Natural killer cell (primary cell): ENCODE data around the gene GALNT1. TPM values are rescaled to one million over a fixed set of nuclear protein-coding genes. Genes with fewer than 3 reads are reported as not detected.

Source experiments
- ATAC-seq, 3 donors: fragments of 150-1000 bp in 2 of 3; fragments of 200-7000 bp in 1 of 3; cut with Tn5 transposase; 1 replicate in 1 of 3; 2 replicates in 2 of 3; pipeline ENCODE4 v1.10.0; 2021; ENCODE audit warnings: mild to moderate bottlenecking in 2 of 3, moderate library complexity in 2 of 3
- DNase-seq, 2 donors: peaks; one replicate each; pipeline versions ENCODE4 v3.0.0 to v3.0.0-alpha.2; 2013 to 2021; ENCODE audit warnings: mixed read lengths in 1 of 2
- H3K27ac ChIP-seq: one replicate; pipeline ENCODE4 v1.5.1; 2013; ENCODE audit warnings: mild to moderate bottlenecking, low read length
- H3K27me3 ChIP-seq: one replicate; pipeline ENCODE4 v1.6.1; 2013; ENCODE audit warnings: low read length; ENCODE audit not compliant: control insufficient read depth, insufficient read depth
- H3K36me3 ChIP-seq: one replicate; pipeline ENCODE4 v1.6.1; 2013; ENCODE audit warnings: low read length; ENCODE audit not compliant: control insufficient read depth, insufficient read depth
- H3K4me1 ChIP-seq: one replicate; pipeline ENCODE4 v1.6.1; 2013; ENCODE audit warnings: low read length; ENCODE audit not compliant: control insufficient read depth, insufficient read depth
- H3K4me3 ChIP-seq: one replicate; pipeline ENCODE4 v1.5.1; 2013; ENCODE audit warnings: low read length
- H3K9me3 ChIP-seq: one replicate; pipeline ENCODE4 v1.6.1; 2013; ENCODE audit warnings: low read length; ENCODE audit not compliant: control insufficient read depth, insufficient read depth
- H3K27ac Mint-ChIP-seq, 2 donors: one replicate each; pipeline ENCODE4 v1.8.0; 2022; ENCODE audit warnings: mild to moderate bottlenecking in 2 of 2, mixed read lengths in 2 of 2, moderate library complexity in 1 of 2
- H3K27me3 Mint-ChIP-seq, 2 donors: one replicate each; pipeline ENCODE4 v1.8.0; 2022; ENCODE audit warnings: low read depth in 2 of 2, mixed read lengths in 2 of 2
- H3K36me3 Mint-ChIP-seq: one replicate; pipeline ENCODE4 v1.8.0; 2022; ENCODE audit warnings: mixed read lengths
- H3K4me1 Mint-ChIP-seq, 2 donors: one replicate each; pipeline ENCODE4 v1.8.0; 2022; ENCODE audit warnings: mixed read lengths in 2 of 2
- H3K4me3 Mint-ChIP-seq: one replicate; pipeline ENCODE4 v1.8.0; 2022; ENCODE audit warnings: mild to moderate bottlenecking, moderate library complexity, mixed read lengths
- H3K9me3 Mint-ChIP-seq, 2 donors: one replicate each; pipeline ENCODE4 v1.8.0; 2022; ENCODE audit warnings: mixed read lengths in 2 of 2
- WGBS: methylation state at CpG from one replicate; pipeline ENCODE4 v1.1.7; 2013; ENCODE audit warnings: missing lambda C conversion rate; ENCODE audit not compliant: insufficient coverage; 5-methylcytosine and 5-hydroxymethylcytosine counted together
- intact Hi-C: fragments of 100-400 bp; cut with micrococcal nuclease; formaldehyde crosslinking; loops from one replicate; pipeline ENCODE4 v1.14.2; 2022
- total RNA-seq, 4 donors: library from RNA; stranded (reverse); fragments of 120-200 nt in 1 of 4; gene quantifications; one replicate each; pipeline versions ENCODE4 v1.2.3 to v1.2.4, GENCODE V29; 2013 to 2022
- TF ChIP-seq, protein P1 (sequence below): fragments of 200-600 bp; IDR thresholded peaks from one replicate; pipeline ENCODE4 v1.8.0; 2022; ENCODE audit warnings: antibody characterized with exemption

The GALNT1 gene
- total RNA-seq, 3 donors from 2014 or later (not counting 1 experiment from before 2014, with no cell fraction given), result 49.2 to 57.1 (median 50.0) TPM

DNA sequence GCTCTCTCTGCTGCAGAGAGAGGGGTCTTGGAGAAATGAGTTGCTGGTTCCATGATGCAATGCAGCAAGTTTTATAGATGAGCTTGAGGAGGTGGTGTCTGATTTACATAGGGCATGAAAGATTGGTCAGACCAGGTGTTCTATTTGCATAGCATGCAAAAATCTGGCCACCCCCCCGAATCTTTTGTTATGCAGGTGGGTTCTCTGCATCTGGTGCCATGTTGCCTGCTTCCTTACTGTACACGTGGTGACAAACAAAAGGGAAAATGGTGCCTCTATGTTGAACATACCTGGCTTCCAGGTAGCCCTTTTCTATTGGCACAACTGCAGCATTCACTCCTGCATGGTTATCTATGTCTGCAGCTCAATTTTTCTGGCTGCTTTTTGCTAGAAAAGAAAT is 169.4 kb downstream of the GALNT1 start:
- H3K27ac Mint-ChIP-seq, result no peak overlapping the region
- no peaks in the 10 kb centered on the region for H3K36me3 Mint-ChIP-seq
- Histone ChIP-seq H3K4me3 (no peak overlapping the region), H3K9me3 (no peaks in the 10 kb centered on the region), H3K36me3 (no peaks in the 10 kb centered on the region), H3K27ac (no peak overlapping the region), H3K4me1 (peaks cover 9% of the 10 kb centered on the region), H3K27me3 (no peaks in the 10 kb centered on the region)
- DNase-seq (no peak), ATAC-seq (no peak)
- H3K9me3 Mint-ChIP-seq, result no peaks in the 10 kb centered on the region
- WGBS, result 78% methylated on average over 2 of the region's 2 CpGs
- H3K27me3 Mint-ChIP-seq, result no peaks in the 10 kb centered on the region
- H3K4me1 Mint-ChIP-seq, result peaks cover 7 to 14% of the 10 kb centered on the region in 2 donors
- TF ChIP-seq, protein P1, sequence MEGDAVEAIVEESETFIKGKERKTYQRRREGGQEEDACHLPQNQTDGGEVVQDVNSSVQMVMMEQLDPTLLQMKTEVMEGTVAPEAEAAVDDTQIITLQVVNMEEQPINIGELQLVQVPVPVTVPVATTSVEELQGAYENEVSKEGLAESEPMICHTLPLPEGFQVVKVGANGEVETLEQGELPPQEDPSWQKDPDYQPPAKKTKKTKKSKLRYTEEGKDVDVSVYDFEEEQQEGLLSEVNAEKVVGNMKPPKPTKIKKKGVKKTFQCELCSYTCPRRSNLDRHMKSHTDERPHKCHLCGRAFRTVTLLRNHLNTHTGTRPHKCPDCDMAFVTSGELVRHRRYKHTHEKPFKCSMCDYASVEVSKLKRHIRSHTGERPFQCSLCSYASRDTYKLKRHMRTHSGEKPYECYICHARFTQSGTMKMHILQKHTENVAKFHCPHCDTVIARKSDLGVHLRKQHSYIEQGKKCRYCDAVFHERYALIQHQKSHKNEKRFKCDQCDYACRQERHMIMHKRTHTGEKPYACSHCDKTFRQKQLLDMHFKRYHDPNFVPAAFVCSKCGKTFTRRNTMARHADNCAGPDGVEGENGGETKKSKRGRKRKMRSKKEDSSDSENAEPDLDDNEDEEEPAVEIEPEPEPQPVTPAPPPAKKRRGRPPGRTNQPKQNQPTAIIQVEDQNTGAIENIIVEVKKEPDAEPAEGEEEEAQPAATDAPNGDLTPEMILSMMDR, result no peak
- intact Hi-C loops, result no loop called here
- no peak overlapping the region for H3K4me3 Mint-ChIP-seq

DNA sequence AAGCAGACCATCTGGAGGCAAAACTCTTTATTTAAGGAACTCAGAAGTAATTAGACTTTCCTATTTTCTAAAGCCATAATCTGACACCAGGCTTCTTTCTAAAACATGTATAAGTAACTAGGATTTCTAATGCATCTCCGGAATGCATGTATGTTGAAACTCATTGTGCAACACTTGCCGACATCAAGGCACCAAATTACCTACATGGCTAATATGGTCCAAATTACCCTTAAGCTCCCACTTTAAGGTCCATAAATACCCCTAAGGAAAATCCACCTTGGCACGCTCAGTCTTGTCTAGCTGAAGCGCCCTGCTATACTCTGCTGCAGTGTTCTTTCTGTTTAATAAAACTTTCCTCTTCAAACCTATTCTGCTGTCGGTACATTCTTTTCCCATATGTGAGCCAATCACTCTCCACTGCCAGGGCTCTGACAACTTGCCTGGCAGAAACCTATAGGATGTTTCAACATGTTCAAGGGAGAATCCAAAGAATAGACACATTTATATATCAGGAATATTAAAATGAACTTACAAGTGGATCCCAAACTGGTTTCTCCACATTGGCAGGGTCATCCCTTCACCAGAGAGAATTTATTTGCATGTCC is 171.9 kb downstream of the GALNT1 start:
- Histone ChIP-seq H3K4me3 (no peak overlapping the region), H3K27ac (no peak overlapping the region), H3K9me3 (no peaks in the 10 kb centered on the region), H3K4me1 (peaks cover under 1% of the 10 kb centered on the region), H3K36me3 (no peaks in the 10 kb centered on the region), H3K27me3 (no peaks in the 10 kb centered on the region)
- ATAC-seq (no peak), DNase-seq (no peak)
- WGBS, result 82% methylated on average over 5 of the region's 5 CpGs
- no peak overlapping the region for H3K27ac Mint-ChIP-seq
- no peaks in the 10 kb centered on the region for H3K36me3 Mint-ChIP-seq
- H3K4me3 Mint-ChIP-seq, result no peak overlapping the region
- intact Hi-C loops, result no loop called here
- no peaks in the 10 kb centered on the region for H3K9me3 Mint-ChIP-seq
- H3K4me1 Mint-ChIP-seq, result peaks cover under 1 to 3% of the 10 kb centered on the region in 2 donors
- TF ChIP-seq, protein P1, result no peak
- H3K27me3 Mint-ChIP-seq, result peaks cover 11 to 16% of the 10 kb centered on the region in 2 donors

DNA sequence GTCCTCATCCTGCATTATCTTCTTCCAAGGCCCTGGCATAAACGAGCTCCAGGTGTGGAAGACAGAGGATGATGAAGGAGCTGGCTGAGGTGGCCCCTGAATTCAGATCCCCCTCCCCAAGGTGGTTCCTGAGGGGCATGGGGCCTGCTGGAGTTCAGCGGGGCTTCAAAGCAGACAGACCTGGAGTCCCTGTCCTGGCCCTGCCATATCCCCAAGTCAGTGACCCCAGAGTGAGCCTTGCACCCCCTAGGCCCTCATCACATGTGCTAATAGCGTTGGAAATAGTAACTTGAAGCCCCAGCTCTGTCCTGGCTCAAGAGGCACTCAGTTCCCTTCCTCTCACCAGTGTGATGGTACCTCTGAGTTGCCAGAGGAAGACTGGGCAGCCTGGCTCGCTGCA is 172.9 kb downstream of the GALNT1 start:
- Mint-ChIP-seq H3K4me1 (no peaks in the 10 kb centered on the region), H3K9me3 (no peaks in the 10 kb centered on the region), H3K36me3 (no peaks in the 10 kb centered on the region), H3K27me3 (peaks cover 11 to 22% of the 10 kb centered on the region in 2 donors), H3K4me3 (no peak overlapping the region), H3K27ac (no peak overlapping the region)
- Histone ChIP-seq H3K9me3 (no peaks in the 10 kb centered on the region), H3K4me1 (no peaks in the 10 kb centered on the region), H3K27ac (no peak overlapping the region), H3K4me3 (no peak overlapping the region), H3K27me3 (no peaks in the 10 kb centered on the region), H3K36me3 (no peaks in the 10 kb centered on the region)
- 73% methylated on average over 4 of the region's 4 CpGs for WGBS
- no peak for DNase-seq
- no peak for ATAC-seq
- intact Hi-C loops, result no loop called here
- TF ChIP-seq, protein P1, result no peak

DNA sequence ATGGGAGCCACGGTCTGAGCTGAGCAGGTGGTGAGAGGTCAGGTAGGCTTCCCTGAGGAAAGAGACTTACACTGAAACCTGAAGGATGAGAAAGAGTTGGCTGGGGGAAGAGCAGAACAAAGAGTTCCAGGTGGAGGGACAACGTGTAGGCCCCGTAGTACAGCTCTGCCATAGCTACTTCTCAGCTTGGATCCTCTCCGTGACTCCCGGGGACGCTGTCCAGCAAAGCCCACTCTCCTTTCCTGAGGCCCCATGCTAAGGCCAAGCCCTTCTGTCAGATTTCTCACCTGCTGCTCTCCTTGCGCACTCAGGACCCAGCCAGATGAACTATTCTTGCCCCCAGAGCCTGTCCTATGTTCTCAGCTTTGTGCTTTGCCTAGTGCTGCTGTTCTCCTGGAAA is 173.8 kb downstream of the GALNT1 start:
- H3K4me1 Mint-ChIP-seq, result no peaks in the 10 kb centered on the region
- DNase-seq (no peak), ATAC-seq (no peak)
- no peaks in the 10 kb centered on the region for H3K36me3 ChIP-seq
- H3K4me3 Mint-ChIP-seq, result no peak overlapping the region
- peaks cover 17 to 31% of the 10 kb centered on the region in 2 donors for H3K27me3 Mint-ChIP-seq
- H3K9me3 ChIP-seq, result no peaks in the 10 kb centered on the region
- TF ChIP-seq, protein P1, result no peak
- no peaks in the 10 kb centered on the region for H3K27me3 ChIP-seq
- H3K27ac ChIP-seq, result no peak overlapping the region
- no peaks in the 10 kb centered on the region for H3K9me3 Mint-ChIP-seq
- 90% methylated on average over 7 of the region's 7 CpGs for WGBS
- H3K4me1 ChIP-seq, result no peaks in the 10 kb centered on the region
- H3K36me3 Mint-ChIP-seq, result no peaks in the 10 kb centered on the region
- intact Hi-C loops, result no loop called here
- H3K4me3 ChIP-seq, result no peak overlapping the region
- no peak overlapping the region for H3K27ac Mint-ChIP-seq
